Activated T-cell treated with anti-CD3 and anti-CD28 coated beads, Interleukin-2, amount 50 U/mL, for 48 hours (primary cell): Measurements from ENCODE around the gene ICA1.
A peak's percentile ranks its signal among the peaks of the same experiment; 100 is the strongest.
"Not testable (repeated sequence)": the region's sequence is repeated elsewhere in the genome, so short reads cannot be mapped to it uniquely, and the experiment has no call there.

Source experiments
- DNase-seq, 2 experiments: peaks; one replicate each; pipeline ENCODE4 v3.0.0-alpha.2; 2020

Gene ICA1

DNA sequence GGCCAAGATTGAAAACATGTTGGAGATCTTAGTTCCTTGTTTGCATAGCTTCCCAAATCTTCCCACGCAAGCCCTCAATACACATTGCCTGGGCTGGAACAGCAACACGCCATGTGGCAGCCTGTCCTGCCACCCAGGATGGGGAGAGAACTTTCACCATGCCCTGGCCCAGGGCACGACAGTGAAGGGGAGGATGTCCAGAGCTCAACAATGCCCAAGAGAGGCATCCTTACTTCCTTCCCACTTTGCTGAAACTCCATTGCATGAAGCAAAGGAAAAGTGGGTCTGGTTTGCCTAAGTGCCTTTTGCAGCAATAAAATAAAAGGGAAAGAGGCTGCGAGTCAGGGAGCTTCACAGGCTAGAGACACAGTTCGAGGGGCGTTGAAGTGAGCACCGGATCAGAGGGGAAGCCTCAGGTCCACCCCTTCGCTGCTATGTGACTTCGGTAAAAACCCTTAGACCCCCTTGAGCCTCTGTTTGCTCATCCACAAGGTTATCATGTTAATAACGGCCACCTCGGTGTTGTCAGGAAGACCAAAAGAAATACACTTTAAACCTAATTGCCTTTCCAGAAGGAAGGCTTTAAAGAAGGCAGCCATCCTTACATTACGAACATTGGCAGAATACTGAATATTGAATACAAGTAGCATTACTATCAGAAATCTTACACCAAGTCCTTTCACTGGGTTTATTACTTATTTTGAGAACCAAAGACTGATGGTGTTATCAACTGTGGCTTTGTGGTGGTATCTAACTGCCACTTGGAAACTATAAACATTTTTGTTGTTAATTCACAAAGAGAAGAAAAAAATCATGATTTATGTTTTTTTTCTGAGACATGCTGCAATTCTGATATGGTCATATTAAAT lies 133.3 kb downstream of the ICA1 start:
- DNase-seq = no peak

DNA sequence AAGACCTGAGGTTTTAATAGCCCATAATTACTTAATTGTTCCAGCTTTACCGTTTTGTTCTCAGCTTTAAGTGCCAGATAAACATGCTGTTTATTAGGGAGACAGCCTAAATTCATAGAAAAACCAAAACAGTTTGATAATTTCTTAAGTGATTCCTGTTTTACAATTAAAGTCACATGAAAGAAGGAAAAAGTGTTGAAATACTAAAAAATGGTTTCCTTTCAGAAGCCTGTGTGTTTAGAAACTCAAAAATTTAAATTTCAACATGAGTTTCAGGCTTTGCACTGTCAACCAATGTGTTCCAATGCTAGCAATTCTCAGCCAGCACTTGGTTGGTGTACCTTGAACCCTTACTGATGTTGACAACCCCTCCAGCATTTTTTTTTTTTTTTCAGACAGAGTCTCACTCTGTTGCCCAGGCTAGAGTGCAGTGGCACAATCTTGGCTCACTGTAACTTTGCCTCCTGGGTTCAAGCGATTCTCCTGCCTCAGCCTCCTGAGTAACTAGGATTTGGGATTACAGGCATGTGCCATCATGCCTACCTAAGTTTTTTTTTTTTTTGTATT lies 135.3 kb downstream of the ICA1 start:
- DNase-seq = no peak

DNA sequence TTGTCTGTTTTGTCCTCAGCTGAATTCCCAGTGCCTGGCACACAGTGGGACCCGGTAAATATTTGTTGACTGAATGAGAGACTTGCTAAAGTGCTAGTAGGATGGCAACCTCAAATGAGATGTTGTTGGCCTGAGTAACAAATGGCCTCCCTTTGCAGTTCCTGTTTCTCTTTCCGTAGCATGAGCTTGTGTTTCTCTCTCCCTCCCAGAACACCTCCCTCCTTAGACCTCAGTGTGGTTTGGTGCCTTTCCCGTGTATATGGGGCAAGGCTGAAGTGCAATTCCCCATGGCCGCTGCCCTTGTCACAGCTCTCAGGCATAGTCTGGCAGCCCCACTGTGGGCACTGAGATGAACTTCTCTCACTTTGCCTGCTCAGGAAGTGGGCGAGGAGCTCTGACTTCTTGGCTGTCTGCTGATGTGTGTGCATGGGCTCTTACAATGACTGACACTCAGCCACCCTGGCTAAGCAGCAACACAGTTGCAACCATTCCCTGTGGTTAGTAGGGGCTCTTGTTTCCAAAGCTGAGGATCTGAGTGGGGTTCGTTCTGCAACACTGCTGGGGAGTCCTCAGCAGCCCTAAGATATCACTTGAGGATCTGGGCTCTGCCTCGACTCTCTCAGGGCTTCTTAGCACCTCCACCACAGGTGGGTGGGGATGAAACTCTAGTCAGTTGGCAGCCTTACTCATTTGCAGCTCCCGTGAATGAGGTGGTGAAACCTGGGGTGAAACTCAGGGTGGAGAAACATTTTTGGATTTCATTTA lies 136.1 kb downstream of the ICA1 start:
- DNase-seq = peak; percentile 86

DNA sequence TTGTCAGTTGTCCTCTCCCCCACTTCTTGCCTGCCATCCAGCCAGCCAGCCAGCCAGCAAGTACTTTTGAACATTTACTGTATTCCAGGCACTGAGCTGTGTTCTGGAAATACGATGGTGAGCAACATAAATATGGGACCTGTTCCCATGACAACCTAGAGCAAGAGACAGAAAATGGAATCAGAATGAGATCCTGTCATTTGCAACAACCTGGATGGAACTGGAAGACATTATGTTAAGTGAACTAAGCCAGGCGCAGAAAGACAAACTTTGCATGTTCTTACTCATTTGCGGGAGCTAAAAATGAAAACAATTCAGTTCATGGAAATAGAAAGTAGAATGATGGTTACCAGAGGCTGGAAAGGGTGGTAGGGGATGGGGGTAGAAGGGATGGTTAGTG lies 140.7 kb downstream of the ICA1 start:
- DNase-seq = no peak

DNA sequence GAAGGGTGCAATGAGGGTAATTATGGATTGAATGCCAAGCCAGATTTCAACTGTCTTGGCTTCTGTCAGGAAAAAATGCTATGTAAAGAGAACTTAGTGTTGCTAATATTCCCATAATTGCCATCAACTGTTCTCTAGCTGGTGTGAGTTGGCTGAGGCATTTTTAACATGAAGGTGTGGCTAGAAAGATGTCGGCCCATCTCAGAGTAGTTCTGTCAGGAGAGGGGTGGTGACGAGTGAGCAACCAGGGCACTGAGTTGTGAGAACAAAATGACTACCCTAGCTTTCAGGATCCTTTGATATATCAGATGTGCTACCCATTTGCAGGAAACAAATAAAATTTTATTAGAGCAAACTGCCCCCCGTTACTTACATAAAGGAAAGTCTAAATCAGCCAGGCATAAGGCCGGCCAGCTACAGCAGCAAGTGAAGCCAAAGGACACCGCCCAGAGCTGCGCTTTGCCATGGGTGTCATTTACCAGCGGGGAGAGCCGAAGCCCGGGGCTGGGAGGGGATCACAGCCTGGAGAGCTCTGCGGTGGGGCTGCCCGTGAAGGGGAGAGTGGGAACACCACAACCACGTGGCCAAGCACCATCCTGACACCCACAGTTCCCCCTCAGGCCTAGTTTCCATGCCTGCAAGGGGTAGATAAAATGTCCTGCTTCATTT lies 141.4 kb downstream of the ICA1 start:
- no peak for DNase-seq

DNA sequence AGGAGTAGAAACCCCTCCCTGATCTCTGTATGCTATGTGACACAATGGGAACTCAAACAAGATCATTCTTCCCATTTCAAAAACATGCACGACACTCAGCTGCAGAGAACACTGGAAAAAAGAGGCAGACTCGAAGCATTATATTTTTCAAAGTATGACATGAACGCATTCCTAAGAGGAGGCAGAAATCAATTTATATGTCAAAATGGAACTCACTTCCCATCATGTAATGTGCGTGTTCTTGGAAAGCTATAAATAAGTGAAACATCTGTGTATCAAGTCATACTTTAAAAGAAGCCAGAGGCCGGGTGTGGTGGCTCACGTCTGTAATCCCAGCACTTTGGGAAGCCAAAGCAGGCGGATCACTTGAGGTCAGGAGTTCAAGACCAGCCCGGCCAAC lies 142.7 kb downstream of the ICA1 start:
- DNase-seq = no peak

DNA sequence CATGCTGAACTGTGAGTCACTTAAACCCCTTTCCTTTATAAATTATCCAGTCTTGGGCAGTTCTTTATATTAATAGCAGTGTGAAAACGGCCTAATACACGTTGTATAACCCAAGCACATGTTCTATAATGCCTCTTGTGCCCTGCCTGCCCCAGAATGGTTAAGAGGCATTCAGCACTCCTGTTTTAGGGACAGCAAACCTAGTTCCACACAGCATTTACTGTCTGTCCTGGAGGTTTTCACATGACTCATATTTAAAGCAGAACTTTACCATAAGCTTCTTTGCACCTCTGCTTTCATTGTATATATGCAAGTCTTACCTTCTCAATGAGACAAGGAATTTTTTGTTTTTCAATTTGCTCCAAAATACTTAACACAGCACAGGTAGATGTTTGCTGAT lies 144.8 kb downstream of the ICA1 start:
- no peak for DNase-seq

DNA sequence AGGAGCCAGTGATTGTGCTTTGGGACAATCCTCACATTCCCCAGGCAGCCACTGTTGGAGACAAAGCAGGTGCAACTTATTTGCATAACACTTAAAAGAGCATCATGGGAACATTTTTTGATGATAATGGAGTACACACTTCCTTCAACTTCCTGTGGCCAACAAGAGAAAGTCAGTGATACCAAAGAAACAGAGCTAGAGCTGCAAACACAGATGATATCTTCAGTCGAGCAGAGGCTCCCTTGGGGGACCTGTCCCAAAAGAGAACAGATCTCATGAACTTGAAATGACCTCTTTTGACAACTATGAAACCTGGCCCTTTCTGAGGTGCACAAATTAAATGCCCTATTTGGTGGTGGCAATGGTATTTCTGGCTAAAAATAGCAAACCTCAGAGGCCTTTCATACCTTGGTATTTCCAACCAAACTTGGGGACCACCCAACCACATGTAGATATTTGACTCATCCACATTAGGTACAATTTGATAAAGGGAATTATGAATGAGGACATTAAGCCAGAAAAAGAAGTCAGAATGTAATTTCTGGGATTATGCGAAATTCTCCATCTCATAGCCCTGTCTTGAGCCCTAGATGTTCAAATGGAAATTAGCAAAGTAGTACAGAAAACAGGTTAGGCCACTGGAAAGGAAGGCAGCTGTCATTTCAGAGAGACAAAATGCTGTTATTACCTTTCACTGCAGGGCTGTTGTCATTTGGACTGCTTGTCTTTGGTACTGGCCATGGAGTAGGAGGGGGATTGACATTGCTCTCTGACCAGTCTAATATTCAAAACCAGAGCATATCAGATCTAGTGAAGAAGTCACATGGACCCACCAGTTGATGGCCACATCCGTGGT lies 146.2 kb downstream of the ICA1 start:
- DNase-seq = no peak

DNA sequence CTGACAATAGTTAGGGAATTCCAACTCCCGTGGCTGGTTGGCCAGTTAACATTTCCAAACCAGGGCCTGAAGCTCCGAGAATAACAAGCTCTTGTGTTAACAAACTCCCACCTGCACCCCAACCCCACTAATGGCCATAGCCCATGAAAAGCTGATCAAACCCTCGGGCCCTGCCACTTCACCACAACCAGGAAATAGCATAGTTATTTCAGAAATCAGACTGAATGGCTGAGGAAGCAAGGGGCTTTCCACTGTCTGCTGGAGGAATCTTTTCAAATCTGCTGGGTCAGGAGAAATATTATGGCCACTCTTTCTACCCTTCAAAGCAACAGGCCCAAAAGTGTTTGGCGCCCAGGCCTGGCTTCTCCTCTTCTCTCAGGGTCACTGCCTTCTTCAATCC lies 147.8 kb downstream of the ICA1 start:
- no peak for DNase-seq

DNA sequence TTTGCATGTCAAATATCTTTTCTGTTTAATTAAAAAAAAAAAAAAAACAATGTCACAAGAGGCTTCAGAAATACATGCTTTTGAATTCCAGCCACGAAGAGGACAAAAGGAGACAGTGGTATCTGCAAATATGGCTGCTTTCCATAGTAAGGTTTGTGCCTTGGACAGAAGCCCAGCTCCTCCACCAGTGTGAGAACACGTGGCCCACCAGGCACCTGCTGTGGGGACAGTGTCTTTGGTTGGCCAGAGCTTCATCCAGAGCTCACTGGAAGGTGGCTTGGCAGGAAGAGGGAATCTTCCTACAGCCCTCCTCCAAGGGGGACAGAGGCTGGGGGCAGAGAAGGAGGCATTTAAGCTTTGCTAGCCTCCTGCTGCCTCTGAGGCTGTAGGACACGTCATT lies 148.8 kb downstream of the ICA1 start:
- no peak for DNase-seq

DNA sequence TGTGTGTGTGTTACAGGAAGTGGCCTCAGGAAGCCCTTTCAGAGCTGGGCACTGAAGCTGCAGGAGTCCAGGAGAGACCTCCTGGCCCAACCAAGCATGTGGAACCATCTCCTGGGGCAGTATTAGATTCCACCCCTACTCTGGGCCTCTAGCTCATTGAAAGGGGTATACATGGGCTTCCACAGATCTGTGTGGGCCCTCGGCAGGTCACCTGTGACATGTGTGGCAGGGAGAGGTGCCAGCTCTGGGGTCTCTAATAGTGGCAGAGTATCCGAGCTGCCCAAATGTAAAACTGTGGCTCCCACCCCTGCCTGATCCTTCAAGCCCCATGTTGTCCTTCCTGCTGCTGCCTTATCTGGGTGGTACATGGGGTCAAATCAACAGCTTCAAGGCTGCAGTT lies 149.3 kb downstream of the ICA1 start:
- no peak for DNase-seq

DNA sequence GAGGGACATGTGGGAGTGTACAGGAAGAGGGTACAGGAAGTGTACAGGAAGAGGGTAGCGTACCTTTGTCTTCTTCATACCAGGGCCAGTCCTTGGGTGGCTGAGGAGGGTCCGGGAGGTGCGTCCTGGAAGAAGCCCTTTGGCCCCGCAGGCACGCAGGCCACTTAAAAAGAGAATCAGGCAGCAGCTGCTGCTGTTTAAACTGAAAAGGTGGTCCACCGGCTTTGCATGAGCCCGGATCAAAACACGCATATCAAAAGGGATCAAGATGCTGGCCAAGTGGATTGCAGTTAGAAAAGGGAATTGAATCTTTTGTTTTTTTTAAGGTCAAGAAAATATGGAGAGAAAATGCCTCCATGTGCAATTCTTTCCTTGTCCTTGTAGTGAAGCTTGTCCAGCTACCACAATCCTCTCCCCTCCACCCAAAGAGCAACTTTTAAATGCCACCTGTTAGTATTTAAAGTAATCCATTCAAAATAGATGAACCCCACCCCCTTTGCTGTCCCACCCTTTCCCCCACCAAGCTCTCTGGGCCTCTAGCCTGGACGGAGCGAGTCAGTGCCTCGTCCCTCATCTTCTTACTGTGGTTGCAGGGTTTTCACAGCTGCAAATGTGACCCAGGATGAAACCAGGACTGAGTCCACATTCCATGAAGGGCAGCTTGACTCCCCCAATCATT lies 150.5 kb downstream of the ICA1 start:
- DNase-seq = no peak

DNA sequence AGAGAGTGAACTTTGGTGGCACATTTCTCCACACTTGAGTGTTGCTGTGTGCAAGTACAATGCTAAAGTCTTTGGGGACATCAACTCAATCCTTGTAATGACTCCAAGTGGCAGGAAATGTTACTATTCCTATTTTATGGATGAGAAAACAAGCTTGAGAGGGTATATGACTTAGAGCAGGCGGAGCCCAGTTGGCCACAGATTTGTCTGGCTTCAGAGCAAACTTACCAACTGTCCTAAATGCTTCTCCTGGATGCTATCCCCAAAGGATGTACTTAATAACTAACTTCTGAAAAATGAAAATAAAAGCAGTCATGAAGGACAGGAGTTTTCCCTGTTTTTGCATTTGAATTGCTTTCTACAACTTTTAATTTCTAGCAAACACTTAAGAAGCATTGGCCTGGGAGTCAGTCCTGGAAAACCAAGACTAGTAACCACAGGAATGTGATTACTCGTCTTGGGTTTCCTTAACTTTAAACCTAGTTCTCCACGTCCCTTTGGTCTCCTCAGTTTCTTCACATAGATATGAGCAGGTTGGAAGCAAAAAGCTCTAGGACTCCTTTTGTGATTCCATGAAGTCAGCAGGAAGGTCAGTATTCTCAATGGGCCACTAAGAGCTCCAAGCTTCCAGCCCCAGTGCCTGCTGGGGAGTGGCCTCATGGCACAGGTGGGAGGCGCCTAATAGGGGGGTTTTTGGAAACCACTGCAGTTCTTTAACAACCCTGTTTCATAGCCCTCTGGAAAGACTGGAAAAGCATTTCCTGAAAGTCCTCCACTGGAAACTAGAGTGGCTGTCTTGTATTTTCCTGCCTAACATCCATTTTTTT lies 152.6 kb downstream of the ICA1 start:
- DNase-seq = no peak

DNA sequence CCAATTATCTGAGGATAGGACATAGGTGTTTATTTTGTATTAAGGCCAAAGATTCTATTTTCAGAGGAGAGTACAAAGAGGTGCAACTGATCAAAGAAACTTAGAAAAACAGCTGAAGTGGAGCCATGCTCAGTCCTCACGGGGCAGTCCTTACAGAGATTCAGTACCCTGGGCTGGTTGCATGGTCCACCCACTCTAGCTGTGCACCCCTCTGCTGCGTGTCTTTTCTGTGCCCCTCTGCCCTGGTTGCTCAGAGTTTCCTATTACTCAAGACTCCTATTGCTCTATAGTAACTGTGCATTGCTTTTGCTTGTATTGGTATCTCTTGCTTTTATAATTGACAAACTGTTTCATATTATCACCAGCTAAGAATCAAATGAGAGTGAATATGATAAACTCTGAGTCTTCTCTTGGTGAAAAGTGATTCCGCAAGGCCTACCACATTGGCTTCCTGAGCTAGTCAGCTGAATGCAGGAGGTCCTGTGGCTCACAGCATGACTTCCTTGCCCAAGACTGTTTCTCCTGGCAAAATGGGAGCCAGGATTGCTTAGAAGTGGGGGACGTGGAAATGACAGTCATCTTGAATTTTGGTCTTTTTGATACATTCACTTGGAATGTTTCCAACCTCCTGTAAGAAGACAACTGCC lies 156.4 kb downstream of the ICA1 start:
- DNase-seq = no peak

DNA sequence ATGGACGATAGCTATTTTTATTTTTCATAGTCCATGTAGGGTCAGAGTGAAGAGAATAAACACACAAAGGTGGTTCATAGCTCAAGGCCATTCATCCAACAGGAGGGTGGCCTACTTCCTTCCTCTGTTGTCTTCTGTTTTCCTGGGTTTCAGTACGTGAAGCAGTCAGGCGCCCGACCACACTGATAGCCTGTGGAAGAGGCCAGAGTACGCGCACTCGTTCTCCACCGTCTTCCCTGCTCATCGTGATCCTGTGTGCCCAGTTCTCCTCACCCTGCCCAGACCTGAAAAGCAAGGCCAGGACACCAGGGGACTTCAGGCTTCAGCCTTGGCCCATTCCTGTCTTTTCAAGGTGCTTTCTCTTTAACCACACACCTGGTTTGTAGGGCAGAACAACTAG lies 158.7 kb downstream of the ICA1 start:
- no peak for DNase-seq

DNA sequence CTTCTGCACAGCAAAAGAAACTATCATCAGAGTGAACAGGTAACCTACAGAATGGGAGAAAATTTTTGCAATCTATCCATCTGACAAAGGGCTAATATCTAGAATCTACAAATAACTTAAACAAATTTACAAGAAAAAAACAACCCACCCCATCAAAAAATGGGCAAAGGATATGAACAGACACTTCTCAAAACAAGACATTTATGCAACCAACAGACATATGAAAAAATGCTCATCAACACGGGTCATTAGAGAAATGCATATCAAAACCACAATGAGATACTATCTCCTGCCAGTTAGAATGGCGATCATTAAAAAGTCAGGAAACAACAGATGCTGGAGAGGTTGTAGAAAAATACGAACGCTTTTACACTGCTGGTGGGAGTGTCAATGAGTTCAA lies 160.7 kb downstream of the ICA1 start:
- DNase-seq = not testable (repeated sequence)

DNA sequence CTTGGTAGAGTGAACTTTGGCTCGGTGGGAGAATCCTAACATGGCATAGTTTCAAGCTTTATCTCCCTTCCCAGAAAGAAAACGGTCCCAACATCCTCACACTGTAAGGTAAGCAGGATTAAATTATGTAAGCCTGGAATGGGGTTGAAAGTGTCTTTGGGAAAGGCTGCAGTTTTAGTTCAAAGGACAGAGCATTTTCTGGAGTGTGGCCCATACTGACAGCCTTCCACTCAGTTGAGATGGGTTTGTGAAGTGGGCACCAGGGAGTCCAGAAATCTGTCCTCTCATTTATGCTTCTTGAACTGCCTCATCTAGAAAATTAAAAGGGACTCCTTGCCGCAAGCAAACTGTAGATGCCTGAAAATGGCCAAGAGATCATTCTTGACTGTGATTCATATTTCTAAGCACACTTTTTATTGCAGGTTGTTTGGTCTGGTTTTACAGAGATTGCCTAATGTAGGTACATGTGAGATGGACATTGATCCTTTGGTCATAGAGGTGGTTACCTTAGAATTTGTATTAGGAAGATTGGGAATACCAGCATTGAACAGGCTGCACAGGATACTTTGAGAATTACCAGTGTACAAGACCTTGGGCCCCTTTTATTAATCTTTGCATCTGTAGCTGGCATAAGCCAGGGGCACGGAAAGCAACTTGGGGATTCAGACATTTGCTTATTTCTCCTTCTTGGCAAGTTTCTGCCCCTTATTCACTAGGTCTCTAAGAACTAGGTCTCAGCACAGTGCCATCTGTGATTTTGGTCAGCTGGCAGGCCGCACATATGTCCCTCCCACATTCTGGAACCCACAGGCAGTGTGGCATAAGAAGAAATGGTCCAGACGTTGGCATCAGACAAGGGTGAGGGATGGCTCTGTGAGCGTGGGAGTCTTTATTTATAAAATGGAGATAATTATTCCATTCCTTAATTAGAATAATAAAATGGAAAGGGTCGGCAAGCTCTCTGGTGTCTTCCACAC lies 167.5 kb downstream of the ICA1 start:
- DNase-seq = no peak

DNA sequence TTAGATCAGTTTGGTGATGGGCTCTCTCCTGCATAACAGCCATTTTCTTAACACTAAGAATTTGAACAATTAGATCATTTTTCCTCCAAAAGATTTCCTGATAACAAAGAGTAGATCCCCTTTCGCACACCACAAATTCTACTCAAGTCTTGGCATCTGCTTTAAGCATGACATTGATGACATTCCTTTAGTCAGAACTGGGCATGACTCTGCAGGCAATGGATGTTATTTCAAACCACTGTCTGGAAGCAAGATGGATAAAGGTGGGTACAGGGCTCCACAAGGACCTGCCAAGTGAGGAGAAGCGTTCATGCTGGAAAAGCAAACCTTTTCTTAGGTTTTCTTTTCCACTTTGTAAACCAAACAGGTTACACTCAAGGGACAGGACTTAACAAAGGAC lies 169.8 kb downstream of the ICA1 start:
- no peak for DNase-seq
